Mucosa of descending colon (tissue), 3 donors: ENCODE results near the gene COG8. TPM values are rescaled to one million over a fixed set of nuclear protein-coding genes. Genes with fewer than 3 reads are reported as not detected.
A peak's percentile ranks its signal among the peaks of the same experiment; 100 is the strongest.

Experiments used
- ATAC-seq: fragments of 200-7000 bp; cut with Tn5 transposase; one replicate; pipeline ENCODE4 v1.9.1; 2020; ENCODE audit warnings: mild to moderate bottlenecking, moderate library complexity
- DNase-seq, 3 donors: peaks; one replicate each; pipeline ENCODE4 v3.0.0-alpha.2; 2020
- H3K36me3 ChIP-seq: fragments of 200-600 bp; one replicate; pipeline ENCODE4 v1.8.0; 2021; ENCODE audit warnings: low read depth, mild to moderate bottlenecking
- H3K4me1 ChIP-seq: fragments of 200-600 bp; one replicate; pipeline ENCODE4 v1.8.0; 2021; ENCODE audit warnings: low read depth, mild to moderate bottlenecking
- H3K4me3 ChIP-seq: fragments of 200-600 bp; one replicate; pipeline ENCODE4 v1.8.0; 2021; ENCODE audit warnings: mild to moderate bottlenecking
- H3K9me3 ChIP-seq: fragments of 200-600 bp; one replicate; pipeline ENCODE4 v1.8.0; 2021; ENCODE audit warnings: mild to moderate bottlenecking
- CTCF ChIP-seq: fragments of 200-600 bp; IDR thresholded peaks from one replicate; pipeline ENCODE4 v1.8.0; 2022; ENCODE audit warnings: antibody characterized with exemption, mild to moderate bottlenecking
- intact Hi-C, 2 donors: fragments of 100-400 bp; cut with DNase I in 1 of 2; cut with micrococcal nuclease in 1 of 2; formaldehyde crosslinking; loops; one replicate each; pipeline versions ENCODE4 v1.11.0 to v1.11.1; 2022; cut with DNase I, micrococcal nuclease
- total RNA-seq, 3 donors: library from RNA; stranded (reverse); fragmentation: NEBNext Ultra II Directional in 2 of 3; extraction: Animal tissue kit (Norgen Biotek cat#: 25700) in 2 of 3; gene quantifications; one replicate each; pipeline versions ENCODE4 v1.2.1 to v1.2.4, GENCODE V29; 2021 to 2023
- donor health status: DM: no; HTN: no; CAD: no; lungs with moderate emphysema.
- donor health status: DM: no; HTN: no; CAD: no.
- donor health status: DM: no; HTN: yes; CAD: no.

Gene COG8
- total RNA-seq, 3 donors from 2014 or later: 35.6 to 38.3 (median 36.8) TPM

GRCh38 chr16:69313469-69313868 is 25.9 kb downstream of the COG8 start:
- no peaks in the 10 kb centered on the region for H3K9me3 ChIP-seq
- intact Hi-C loops: no loop called here
- ATAC-seq (no peak), DNase-seq (no peak)
- H3K36me3 ChIP-seq: peaks cover 3% of the 10 kb centered on the region
- H3K4me3 ChIP-seq: no peak overlapping the region
- peaks cover 17% of the 10 kb centered on the region for H3K4me1 ChIP-seq
- TF ChIP-seq CTCF: no peak

DNA sequence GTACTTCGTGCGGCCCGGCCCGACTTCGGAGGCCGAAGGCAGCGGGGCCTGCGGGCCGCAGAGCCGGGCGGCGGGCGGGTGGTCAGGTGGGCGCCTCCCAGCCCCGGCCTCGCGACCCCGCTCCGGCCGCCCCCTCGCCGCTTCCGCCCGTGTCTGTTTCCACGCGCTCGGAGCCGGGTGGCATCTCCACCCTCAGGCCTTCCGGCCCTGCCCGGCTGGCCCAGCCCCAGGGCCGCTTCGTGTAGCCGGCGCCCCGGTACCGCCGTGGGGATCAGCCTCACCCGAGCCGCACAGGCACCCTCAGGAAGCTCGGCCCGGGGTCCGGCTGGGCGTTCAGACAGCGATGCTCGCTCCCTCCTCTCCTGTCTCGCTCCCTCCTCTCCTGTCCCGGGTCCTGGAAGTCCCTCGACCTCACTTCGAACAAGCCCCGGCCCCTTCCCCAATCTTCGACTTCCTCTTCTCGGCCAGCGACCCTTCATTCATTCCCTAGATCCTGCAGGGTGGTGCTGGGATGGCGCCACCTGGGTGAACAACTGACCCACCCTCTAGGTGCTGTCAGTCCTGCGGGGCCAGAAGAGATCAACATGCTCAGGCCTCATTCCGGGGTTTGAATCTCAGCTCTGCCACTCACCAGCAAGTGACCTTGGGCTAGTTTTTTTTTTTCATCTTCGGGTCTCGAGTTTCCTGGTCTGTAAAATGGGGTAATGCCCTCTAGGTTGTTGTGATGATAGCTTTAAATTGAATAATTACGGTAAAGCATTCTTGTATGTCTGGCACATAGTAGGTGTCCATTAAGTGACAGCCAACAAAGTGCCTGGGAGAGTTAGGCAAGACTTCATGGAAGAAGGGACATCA is 27.6 kb downstream of the COG8 start:
- ATAC-seq: peak; percentile 68
- peaks cover 3% of the 10 kb centered on the region for H3K36me3 ChIP-seq
- no peaks in the 10 kb centered on the region for H3K9me3 ChIP-seq
- intact Hi-C loops: no loop called here
- H3K4me3 ChIP-seq: peak overlapping the region; percentile 98
- H3K4me1 ChIP-seq: peaks cover 17% of the 10 kb centered on the region
- TF ChIP-seq CTCF: no peak
- peak; percentile 46 to 74 (median 74) for DNase-seq

- TF ChIP-seq CTCF: peak; percentile 97
- peak within 1 kb of the TSS; percentile 98 for H3K4me3 ChIP-seq
- H3K4me1 ChIP-seq: peaks cover 17% of the 10 kb centered on the region
- DNase-seq: peak; percentile 97 to 99 (median 98)
- ATAC-seq: peak; percentile 98
- H3K36me3 ChIP-seq: no peaks in the 10 kb centered on the region
- intact Hi-C loops: no loop called here
- H3K9me3 ChIP-seq: no peaks in the 10 kb centered on the region
Observed at GRCh38 chr16:69310653-69311532, 28.5 kb downstream of the COG8 start, which contains the start of gene VPS4A. Gene VPS4A (plus strand): TSS chr16:69311350. CDS start chr16:69311512, 162 bp downstream.

DNA sequence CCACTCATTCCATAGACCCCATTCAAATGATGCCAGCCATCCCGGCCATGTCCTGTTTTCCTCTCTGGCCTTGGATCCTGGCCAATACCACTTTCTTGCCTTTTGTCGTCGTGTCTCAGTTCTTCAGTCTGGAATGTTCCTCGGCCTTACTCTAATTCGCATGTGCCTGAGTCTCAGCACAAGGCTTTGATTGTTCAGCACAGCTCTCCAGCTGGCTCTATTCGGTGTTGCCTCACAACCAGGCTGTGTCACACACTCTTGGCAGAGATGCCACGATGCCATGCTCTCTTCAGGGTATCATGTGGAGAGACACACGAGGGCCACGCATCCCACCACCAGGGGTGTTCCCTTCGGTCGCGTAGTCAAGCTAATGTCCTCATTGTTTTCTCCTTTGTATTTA is 30.0 kb downstream of the COG8 start:
- Histone ChIP-seq H3K36me3 (no peaks in the 10 kb centered on the region), H3K4me1 (peaks cover 17% of the 10 kb centered on the region), H3K9me3 (no peaks in the 10 kb centered on the region), H3K4me3 (no peak overlapping the region)
- no peak for TF ChIP-seq CTCF
- intact Hi-C loops: no loop called here
- no peak for ATAC-seq
- no peak for DNase-seq

- ATAC-seq (no peak), DNase-seq (no peak)
- no peaks in the 10 kb centered on the region for H3K9me3 ChIP-seq
Observed at GRCh38 chr16:69307856-69308255, 31.5 kb downstream of the COG8 start.

More at GRCh38 chr16:69307856-69308255, 31.5 kb downstream of the COG8 start:
- peaks cover 15% of the 10 kb centered on the region for H3K4me1 ChIP-seq
- H3K4me3 ChIP-seq: no peak overlapping the region
- intact Hi-C loops: no loop called here
- no peak for TF ChIP-seq CTCF
- no peaks in the 10 kb centered on the region for H3K36me3 ChIP-seq
